GM21390 (cell line): ENCODE measurements around the gene REXO4.

Experiments
- ATAC-seq: cut with Tn5 transposase; IDR thresholded peaks from one replicate; pipeline ENCODE4 v1.9.1; 2021; ENCODE audit not compliant: unreplicated experiment

Gene REXO4, protein sequence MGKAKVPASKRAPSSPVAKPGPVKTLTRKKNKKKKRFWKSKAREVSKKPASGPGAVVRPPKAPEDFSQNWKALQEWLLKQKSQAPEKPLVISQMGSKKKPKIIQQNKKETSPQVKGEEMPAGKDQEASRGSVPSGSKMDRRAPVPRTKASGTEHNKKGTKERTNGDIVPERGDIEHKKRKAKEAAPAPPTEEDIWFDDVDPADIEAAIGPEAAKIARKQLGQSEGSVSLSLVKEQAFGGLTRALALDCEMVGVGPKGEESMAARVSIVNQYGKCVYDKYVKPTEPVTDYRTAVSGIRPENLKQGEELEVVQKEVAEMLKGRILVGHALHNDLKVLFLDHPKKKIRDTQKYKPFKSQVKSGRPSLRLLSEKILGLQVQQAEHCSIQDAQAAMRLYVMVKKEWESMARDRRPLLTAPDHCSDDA

DNA sequence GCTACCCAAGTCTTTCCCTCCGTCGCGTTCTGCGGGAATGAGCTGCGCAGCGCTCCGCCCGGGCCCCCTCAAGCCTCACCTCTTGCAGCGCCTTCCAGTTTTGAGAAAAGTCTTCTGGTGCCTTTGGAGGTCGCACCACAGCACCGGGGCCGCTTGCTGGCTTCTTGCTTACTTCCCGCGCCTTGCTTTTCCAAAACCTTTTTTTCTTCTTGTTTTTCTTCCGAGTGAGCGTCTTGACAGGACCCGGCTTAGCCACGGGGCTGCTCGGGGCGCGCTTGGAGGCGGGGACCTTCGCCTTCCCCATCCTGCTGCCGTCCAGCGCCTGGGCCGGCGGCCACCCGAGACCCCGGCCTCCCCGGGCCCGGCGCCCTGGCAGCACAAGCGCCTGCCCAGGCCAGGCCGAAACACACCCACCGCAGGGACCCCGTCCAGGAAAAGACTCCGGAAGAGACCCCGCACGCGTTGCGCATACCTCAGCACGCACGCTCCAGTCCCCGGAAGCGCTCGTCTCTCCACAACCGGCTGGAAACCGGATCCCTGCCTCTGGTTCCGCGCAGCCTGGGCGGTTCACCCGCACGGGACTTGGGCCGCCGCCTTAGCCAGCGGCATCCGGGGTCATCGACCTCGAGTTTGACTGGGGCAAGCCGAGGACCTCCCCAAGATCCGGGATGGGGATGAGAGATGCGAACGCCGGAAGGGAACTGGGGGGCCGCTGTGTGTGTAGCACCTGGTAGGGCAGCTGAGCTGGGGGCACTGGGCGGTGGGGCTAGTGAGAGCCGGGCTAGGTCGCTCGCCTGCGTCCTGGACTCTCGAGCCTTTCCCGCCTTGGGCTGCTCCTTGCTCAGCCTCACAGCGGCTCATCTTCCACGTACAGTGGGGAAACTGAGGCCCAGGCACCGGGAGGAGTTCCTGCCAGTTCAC lies at the start of gene REXO4:
Gene REXO4 (minus strand): TSS at position 470 of the 921 bp plus-strand sequence. CDS start 166 bp downstream, at position 304.
- ATAC-seq, result peak; percentile 65

DNA sequence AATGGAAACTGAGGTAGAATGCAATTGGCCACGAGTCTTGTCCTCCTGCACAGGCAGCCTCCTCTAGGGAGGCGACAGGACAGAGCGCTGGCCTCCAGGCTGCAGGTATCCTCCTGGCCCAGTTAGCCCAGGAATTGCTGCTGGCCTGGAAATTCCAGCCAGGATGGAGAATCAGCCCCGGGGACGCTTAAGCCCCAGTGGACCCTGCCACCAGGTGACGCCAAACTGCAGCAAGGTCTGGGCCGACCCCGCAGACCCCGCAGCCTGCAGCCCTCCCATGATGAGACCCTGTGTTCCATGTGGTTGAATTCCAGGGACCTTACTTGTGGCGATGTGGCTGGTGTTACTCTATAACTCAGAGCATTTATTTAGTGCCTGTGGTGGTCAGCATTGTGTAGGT lies 49.3 kb upstream of the REXO4 start:
- no peak for ATAC-seq

DNA sequence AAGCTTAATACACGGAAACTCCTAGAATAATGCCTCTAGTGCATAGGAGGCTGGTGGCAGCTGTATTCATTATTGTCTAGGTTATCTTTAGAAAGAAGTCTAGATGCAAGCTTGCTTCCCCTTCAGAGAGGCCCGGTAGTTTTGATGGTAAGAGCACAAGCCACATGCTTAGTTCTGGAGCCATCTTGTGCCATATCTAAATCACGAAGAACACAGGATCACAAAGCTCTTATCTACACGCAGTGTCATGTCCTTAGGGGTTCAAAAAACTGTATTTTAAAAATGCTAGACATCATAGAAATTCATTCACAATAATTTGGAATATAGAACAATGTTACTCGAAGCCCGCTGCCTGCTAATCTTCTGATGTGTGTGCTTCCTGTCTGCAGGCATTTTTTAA lies 48.2 kb upstream of the REXO4 start:
- no peak for ATAC-seq

DNA sequence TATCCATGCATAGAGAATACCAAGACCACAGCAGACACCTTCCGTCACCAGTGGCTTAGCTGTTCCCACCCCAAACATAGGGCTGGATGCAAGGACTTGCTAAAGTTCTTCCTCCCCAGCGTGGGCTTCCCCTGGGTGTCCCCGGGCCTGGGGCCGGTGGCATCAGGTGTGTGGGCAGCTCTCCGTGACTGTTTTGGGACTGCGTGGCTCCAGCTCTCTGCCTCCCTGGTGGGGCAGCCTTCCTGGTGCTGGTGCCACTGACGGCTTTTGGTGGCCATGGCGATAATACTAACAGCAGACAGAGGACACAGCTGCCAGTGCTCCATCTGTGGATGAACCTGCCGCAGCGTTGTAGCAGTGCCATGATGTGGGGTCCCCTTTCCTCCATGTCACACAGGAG lies 46.8 kb upstream of the REXO4 start:
- no peak for ATAC-seq

DNA sequence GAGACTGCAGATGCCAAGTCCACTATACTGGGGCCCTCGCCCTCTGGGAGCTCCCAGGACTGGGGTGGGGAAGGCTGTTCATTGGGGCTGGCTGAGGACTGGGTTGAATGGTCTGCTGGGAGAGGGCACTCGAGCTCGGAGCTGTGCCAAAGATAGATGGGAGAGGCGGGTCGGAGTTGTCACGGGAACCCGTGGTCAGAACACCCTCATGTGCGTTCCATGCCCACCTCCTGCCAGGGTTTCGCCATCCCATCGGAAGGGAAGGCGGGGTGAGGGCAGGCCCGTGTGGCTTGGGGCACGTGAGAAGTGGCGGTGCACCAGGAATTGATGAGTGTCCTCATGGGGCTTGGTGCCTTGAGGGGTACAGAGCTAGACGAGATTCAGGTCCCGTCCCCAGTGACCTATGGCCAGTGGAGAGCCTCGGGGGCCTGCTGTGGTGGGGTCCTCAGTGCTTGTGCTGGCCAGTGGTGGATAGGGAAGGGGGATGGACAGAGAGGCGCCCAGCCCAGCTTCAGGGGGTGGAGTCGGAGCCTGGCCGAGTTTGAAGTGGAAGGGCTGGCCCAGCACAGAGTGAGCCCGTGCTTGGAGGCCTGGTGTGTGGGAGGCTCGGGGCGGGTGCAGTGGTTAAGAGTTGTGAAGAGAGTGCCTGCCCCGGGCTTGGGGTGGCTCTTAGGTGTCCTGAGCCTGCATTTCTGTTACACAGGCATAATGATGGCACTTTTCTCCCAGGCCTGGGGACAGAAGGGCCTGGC lies 46.2 kb upstream of the REXO4 start:
- no peak for ATAC-seq

DNA sequence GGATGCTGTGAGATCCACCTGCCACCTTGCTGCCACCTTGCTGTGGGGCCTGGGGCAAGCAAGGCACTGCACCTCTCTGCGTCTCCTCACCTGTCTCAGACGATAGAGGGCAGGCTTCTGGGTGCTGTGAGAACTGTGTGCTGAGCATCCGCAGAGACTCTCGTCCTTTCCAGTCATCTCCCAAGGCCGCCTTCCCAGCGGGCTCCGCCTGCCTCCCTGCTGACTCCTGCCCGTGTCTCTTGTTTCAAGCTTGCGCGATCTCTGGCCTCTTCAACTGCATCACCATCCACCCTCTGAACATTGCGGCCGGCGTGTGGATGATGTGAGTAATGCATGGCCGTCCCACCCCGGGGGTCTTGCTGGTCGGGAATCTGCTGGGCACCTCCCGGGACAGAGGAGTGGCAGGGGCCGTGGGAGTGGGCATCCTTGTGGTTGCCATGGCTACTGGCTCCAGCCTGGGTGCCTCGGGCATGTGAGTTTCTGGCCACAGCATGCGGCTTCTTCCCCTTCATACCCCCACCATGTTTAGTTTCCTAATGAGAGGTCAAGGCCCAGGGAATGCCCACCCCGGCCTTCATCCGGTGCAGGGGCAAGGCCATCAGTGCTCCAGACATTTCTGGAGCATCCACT lies 45.5 kb upstream of the REXO4 start:
- ATAC-seq, result no peak

DNA sequence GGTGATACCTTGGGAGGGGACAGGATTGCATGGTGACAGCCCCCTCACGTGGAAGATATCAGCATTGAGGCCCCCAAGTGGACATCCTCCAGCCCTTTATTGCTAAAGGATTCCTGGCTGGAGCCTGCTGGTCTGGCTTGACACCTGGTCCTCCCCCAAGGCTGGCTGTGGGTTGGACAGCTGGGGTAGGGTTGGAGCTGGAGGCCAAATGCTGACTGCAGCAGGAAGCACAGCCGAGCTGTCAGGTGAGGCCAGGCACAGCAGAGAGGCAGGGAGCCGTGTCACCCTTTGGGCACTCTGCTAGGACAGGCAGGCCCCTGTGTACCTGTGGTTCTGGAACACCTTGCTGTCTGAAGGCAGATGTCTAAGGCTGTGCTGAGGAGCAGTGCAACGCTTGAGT lies 44.2 kb upstream of the REXO4 start:
- ATAC-seq, result no peak

DNA sequence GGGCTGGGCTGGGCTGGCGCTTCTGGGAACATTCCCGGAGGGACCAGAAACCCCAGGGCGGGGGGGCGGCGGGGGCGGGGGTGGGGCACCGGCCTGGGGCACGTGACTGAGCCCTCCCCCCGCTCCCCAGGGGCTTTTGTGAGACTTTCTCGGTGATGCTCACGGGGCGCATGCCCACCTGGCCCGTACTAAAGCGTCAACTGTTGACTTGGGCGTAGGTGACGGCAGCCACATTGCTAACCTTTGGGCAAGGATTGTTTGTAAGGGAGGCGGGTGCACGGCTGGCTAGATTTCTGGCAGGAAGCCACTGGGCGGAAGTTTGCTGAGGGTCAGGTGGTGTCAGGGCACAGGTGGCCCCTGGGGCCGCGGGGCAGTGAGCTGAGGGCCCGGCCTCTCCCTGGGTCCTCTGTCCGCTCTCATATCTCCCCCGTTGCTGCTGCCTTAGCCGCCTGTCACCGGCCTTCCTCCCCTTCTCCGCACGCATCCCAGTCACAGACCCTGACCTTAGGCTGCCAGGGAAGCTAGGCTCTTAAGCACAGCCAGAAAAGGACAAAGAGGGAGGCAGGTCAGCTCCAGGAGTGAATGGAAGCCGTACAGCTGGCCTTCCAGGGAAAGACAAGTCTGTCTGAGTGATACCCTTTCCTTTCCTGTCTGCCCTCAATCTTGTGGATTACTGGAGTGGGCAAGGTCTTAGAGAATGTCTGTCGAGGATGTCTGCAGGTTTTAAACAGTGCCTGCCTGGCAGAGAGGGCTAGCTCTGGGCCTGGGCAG lies 42.8 kb upstream of the REXO4 start:
- peak; percentile 27 for ATAC-seq

DNA sequence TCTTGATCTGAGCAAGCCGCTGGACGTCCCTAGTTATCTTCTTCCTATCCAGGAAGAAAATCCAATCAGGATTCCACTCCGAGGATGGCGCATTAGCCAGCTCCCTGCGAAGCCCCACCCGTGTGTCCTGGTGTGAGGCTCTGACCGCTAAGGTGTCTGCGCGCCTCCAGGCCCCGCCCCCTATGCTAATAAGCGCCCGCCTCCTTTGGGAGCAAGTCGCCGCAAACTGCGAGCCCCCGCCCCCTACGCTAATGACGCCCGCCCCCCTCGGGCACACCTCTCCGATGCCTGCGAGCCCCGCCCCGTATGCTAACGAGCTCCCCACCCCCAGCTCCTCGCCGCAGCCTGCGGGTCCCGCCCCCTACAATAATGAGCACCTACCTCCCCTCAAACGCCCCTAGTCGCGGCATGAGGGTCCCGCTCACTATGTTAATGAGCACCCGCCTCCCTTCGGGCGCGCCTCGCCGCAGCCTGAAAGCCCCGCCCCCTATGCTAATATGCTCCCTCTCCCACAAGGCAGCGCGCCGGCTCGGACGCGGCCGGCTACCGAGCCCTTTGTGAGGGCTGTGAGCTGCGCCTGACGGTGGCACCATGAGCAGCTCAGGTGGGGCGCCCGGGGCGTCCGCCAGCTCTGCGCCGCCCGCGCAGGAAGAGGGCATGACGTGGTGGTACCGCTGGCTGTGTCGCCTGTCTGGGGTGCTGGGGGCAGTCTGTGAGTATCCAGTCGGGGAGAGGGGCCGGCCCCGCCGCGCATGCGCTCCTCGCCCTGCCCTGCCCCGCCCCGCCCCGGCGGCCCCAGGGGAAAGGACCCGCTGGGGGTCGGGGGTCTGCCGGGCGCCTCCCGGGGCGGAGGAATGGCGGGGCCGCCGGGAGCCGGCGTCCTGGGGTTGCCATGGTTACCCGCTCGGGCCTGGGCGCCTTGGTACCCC lies 41.9 kb upstream of the REXO4 start, which contains the start of gene CACFD1:
Gene CACFD1 (plus strand): TSS at position 503 of the 929 bp plus-strand sequence. CDS start 89 bp downstream, at position 592.
- peak; percentile 74 for ATAC-seq

DNA sequence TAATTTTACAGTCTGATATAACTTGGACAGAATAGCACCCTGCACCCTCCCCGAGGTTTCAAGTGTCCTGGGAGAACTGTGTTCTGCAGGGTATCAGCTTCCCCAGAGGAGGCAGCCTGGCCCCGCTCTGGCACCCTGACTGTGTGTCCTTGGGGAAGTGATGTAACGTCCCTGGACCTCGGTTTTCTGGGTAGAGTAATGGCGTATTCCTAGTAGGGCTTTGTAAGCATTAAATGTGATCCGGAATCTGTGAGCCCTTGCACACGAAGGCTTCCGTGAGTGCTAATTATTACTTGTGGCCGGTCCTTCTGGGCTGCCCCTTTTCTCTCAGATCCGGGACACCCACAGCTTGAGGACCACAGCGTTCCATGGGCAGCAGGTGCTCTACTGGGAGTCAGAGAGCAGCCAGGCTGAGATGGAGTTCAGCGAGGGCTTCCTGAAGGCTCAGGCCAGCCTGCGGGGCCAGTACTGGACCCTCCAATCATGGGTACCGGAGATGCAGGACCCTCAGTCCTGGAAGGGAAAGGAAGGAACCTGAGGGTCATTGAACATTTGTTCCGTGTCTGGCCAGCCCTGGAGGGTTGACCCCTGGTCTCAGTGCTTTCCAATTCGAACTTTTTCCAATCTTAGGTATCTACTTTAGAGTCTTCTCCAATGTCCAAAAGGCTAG lies 41.0 kb upstream of the REXO4 start:
- ATAC-seq, result no peak

DNA sequence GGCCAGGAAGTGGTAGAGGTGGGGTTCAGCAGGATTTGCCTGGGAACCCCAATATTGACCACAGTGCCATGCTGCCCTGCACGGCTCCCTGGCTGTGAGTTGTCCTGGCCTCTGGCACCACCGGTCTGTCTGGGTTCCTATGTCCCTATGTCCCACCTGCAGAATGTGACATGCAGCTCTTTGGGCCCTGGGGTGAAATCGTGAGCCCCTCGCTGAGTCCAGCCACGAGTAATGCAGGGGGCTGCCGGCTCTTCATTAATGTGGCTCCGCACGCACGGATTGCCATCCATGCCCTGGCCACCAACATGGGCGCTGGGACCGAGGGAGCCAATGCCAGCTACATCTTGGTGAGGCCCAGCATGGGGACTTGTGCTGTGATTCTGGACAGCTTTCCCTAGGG lies 39.9 kb upstream of the REXO4 start:
- ATAC-seq, result no peak

DNA sequence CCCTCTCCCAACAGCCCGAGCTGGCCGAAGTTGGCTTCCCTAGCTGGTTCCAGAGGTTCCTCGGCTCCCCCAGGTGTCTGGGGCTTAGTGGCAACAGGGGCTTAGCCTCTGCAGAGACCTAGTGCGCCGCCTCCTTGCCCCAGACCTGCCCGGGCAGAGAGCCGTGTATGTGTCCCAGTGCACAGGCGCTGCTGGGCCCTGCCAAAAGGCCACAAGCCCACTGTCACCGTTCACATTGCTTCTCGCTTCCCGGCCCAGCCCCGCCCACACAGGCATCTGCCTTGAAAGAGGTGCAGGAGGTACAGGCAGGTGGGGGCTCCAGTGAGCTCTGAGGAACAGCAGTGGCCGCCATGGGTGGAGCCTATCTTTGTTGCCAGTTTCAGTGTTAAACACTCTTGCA lies 39.4 kb upstream of the REXO4 start:
- no peak for ATAC-seq

DNA sequence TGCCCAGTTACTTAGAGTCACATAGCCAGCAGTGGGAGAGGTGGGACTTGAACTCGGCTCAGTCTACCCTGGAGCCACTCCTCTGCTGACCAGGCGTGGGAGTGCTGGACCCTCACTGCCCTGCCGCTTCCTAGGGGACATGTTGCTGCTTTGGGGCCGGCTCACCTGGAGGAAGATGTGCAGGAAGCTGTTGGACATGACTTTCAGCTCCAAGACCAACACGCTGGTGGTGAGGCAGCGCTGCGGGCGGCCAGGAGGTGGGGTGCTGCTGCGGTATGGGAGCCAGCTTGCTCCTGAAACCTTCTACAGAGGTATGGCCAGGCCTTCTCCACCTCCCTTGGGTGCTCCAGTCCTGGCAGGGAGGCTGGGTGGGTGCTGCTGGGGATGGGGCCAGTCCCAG lies 38.6 kb upstream of the REXO4 start:
- no peak for ATAC-seq

DNA sequence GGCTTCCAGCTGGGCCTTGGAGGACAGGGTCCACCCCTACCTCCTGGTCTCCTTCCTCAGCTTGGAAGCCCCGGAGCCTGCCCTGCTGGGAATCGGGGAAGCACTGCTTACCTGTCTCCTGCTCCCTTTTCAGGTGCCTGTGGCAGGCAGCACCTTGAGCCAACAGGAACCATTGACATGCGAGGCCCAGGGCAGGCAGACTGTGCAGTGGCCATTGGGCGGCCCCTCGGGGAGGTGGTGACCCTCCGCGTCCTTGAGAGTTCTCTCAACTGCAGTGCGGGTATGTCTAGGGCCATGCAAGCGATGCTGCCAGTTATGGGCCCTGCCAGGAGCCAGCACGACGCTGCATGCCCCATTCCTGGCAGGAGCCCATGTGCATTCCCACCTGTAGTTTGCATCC lies 38.1 kb upstream of the REXO4 start:
- no peak for ATAC-seq

DNA sequence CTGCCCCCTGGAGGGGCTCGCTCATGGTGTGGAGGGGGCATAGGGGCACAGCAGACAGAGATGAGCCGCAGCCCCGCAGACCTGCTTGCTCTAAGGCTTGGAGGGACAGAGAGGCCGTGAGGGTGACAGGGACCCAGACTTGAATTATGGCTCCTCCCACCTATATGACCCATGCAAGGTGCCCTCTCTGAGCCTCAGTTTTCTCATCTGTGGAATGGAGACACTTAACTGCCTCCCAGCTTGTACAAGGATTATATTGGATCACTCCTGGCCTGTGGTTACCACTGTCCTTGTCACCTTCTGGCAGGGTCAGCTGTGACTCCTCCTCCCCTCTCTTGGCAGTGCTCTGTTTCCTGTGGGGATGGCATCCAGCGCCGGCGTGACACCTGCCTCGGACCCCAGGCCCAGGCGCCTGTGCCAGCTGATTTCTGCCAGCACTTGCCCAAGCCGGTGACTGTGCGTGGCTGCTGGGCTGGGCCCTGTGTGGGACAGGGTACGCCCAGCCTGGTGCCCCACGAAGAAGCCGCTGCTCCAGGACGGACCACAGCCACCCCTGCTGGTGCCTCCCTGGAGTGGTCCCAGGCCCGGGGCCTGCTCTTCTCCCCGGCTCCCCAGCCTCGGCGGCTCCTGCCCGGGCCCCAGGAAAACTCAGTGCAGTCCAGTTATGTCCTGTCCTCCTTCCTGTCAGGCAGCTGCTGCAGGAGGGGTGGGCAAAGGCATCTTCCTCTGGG lies 37.3 kb upstream of the REXO4 start:
- no peak for ATAC-seq

DNA sequence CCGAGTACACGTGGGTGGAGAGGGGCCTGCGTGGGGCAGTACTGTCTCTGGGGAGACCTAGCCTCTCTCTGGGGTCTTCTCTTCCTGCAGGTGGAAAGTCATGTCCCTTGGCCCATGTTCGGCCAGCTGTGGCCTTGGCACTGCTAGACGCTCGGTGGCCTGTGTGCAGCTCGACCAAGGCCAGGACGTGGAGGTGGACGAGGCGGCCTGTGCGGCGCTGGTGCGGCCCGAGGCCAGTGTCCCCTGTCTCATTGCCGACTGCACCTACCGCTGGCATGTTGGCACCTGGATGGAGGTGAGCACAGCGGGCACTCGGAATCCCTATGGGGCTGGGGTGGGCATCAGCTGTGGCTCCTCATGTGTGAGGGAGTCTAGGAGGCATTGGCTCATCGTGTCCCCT lies 36.5 kb upstream of the REXO4 start:
- ATAC-seq, result no peak

DNA sequence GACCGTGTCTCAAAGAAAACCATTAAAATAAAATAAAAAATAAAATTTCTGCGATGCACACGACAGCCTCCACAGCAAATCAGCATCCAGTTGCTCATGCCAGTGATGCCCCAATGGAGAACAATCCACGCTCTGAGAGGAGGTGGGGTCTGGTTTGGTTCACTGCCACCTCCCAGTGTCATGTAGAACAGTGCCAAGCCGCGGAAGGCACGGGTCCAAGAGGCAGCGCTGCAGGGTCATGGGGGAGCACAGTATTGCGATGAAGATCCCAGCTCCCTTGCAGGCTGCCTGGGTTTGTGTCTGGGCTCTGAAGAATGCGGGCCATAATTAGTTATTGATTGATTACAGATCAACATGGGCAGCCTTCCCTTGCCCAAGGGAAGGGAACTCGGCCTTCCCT lies 35.8 kb upstream of the REXO4 start:
- no peak for ATAC-seq

DNA sequence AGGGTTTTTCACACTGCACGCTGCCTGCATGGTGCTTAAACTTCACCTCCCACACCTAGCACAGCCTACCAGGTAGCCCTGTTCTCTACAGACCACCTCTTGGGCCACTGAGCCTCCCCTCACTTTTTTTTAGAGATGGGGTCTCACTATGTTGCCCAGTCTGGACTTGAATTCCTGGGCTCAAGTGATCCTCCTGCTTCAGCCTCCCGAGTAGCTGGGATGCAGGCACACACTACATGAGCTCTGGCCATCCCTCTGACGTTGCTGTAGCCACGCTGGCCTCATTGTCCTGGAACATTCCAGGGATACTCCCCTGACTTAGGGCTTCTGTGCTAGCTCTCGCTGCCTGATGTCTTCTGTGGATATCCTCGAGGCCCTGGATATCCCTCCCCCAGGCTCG lies 34.8 kb upstream of the REXO4 start:
- no peak for ATAC-seq
